H9 (cell line): Measurements from ENCODE around the gene SGIP1. TPM values are rescaled to one million over a fixed set of nuclear protein-coding genes. Genes with fewer than 3 reads are reported as not detected.

Experiments
- DNase-seq: peaks from one replicate; pipeline ENCODE4 v3.0.0-alpha.2; 2017
- H2AFZ ChIP-seq: one replicate; pipeline ENCODE4 v1.6.1; 2013; ENCODE audit warnings: mild to moderate bottlenecking, low read length, control low read depth, moderate library complexity
- H2AK5ac ChIP-seq: 2 replicates; pipeline ENCODE4 v1.6.1; 2013; ENCODE audit warnings: low read length, control low read depth, mixed read lengths; ENCODE audit not compliant: insufficient read length
- H2BK120ac ChIP-seq: one replicate; pipeline ENCODE4 v1.6.1; 2013; ENCODE audit warnings: low read depth, mild to moderate bottlenecking, low read length, control low read depth, inconsistent platforms; ENCODE audit not compliant: poor library complexity, severe bottlenecking
- H2BK12ac ChIP-seq: 2 replicates; pipeline ENCODE4 v1.6.1; 2013; ENCODE audit warnings: low read length, control low read depth, mixed read lengths, low read depth; ENCODE audit not compliant: insufficient read length
- H2BK15ac ChIP-seq: 2 replicates; pipeline ENCODE4 v1.6.1; 2013; ENCODE audit warnings: low read depth, low read length, control low read depth
- H2BK20ac ChIP-seq: one replicate; pipeline ENCODE4 v1.6.1; 2013; ENCODE audit warnings: low read depth, mild to moderate bottlenecking, low read length, control low read depth, inconsistent platforms; ENCODE audit not compliant: poor library complexity, severe bottlenecking
- H2BK5ac ChIP-seq: 2 replicates; pipeline ENCODE4 v1.6.1; 2013; ENCODE audit warnings: low read length, control low read depth, mixed read lengths; ENCODE audit not compliant: insufficient read length
- H3K14ac ChIP-seq: 2 replicates; pipeline ENCODE4 v1.6.1; 2013; ENCODE audit warnings: low read length, control low read depth; ENCODE audit not compliant: insufficient read depth
- H3K18ac ChIP-seq: 2 replicates; pipeline ENCODE4 v1.6.1; 2013; ENCODE audit warnings: low read depth, mild to moderate bottlenecking, mixed read lengths, low read length, control low read depth; ENCODE audit not compliant: insufficient read length
- H3K23ac ChIP-seq: 2 replicates; pipeline ENCODE4 v1.6.1; 2013; ENCODE audit warnings: low read length, control low read depth, mixed read lengths, low read depth; ENCODE audit not compliant: insufficient read length
- H3K23me2 ChIP-seq: 2 replicates; pipeline ENCODE4 v1.6.1; 2013; ENCODE audit warnings: low read depth, mild to moderate bottlenecking, mixed read lengths, low read length, control low read depth; ENCODE audit not compliant: insufficient read length, poor library complexity, severe bottlenecking
- H3K27ac ChIP-seq: 2 replicates; pipeline ENCODE4 v1.5.1; 2013; ENCODE audit warnings: low read length, control low read depth, mixed read lengths, low read depth; ENCODE audit not compliant: insufficient read length
- H3K27me3 ChIP-seq: 2 replicates; pipeline ENCODE4 v1.6.1; 2013; ENCODE audit warnings: low read length, control low read depth, inconsistent platforms; ENCODE audit not compliant: insufficient read depth
- H3K4ac ChIP-seq: 2 replicates; pipeline ENCODE4 v1.6.1; 2013; ENCODE audit warnings: low read depth, mild to moderate bottlenecking, control low read depth, inconsistent platforms, low read length, moderate library complexity
- H3K4me1 ChIP-seq: 2 replicates; pipeline ENCODE4 v1.6.1; 2013; ENCODE audit warnings: low read length, control low read depth, inconsistent platforms; ENCODE audit not compliant: insufficient read depth
- H3K4me2 ChIP-seq: 2 replicates; pipeline ENCODE4 v1.6.1; 2013; ENCODE audit warnings: low read length, control low read depth, mixed read lengths; ENCODE audit not compliant: insufficient read length, insufficient read depth
- H3K56ac ChIP-seq: 2 replicates; pipeline ENCODE4 v1.6.1; 2013; ENCODE audit warnings: low read depth, mild to moderate bottlenecking, mixed read lengths, low read length, control low read depth; ENCODE audit not compliant: insufficient read length
- H3K79me1 ChIP-seq: 2 replicates; pipeline ENCODE4 v1.6.1; 2013; ENCODE audit warnings: low read depth, mild to moderate bottlenecking, moderate library complexity, low read length, control low read depth, inconsistent platforms; ENCODE audit not compliant: insufficient read depth, poor library complexity, severe bottlenecking
- H3K79me2 ChIP-seq: 2 replicates; pipeline ENCODE4 v1.6.1; 2013; ENCODE audit warnings: low read length, control low read depth, inconsistent platforms; ENCODE audit not compliant: insufficient read depth
- H3K9ac ChIP-seq: 2 replicates; pipeline ENCODE4 v1.6.1; 2013; ENCODE audit warnings: low read length, control low read depth, mixed read lengths; ENCODE audit not compliant: insufficient read length; ENCODE audit errors: extremely low read depth
- H3K9me3 ChIP-seq: one replicate; pipeline ENCODE4 v1.6.1; 2013; ENCODE audit warnings: low read depth, low read length, inconsistent platforms; ENCODE audit not compliant: control insufficient read depth
- H3T11ph ChIP-seq: one replicate; pipeline ENCODE4 v1.6.1; 2013; ENCODE audit warnings: mild to moderate bottlenecking, low read length, control low read depth, inconsistent platforms
- H4K20me1 ChIP-seq: one replicate; pipeline ENCODE4 v1.6.1; 2013; ENCODE audit not compliant: control insufficient read depth, insufficient read length, insufficient read depth
- H4K5ac ChIP-seq: 2 replicates; pipeline ENCODE4 v1.6.1; 2013; ENCODE audit warnings: low read depth, mild to moderate bottlenecking, mixed read lengths, low read length, control low read depth; ENCODE audit not compliant: insufficient read length
- H4K8ac ChIP-seq: replicated peaks from 2 replicates; pipeline ENCODE4 v1.6.1; 2013; ENCODE audit warnings: low read length, control low read depth, mixed read lengths, low read depth; ENCODE audit not compliant: insufficient read length
- H4K91ac ChIP-seq: 2 replicates; pipeline ENCODE4 v1.6.1; 2013; ENCODE audit warnings: low read depth, mild to moderate bottlenecking, moderate library complexity, mixed read lengths, low read length, control low read depth; ENCODE audit not compliant: insufficient read length
- H3K27ac Mint-ChIP-seq, 3 experiments: 2 replicates in 2 of 3; 3 replicates in 1 of 3; pipeline ENCODE4 v1.8.0; 2020 to 2021; ENCODE audit warnings: mixed read lengths in 3 of 3, mild to moderate bottlenecking in 1 of 3, moderate library complexity in 1 of 3
- H3K27me3 Mint-ChIP-seq: 2 replicates; pipeline ENCODE4 v1.8.0; 2021; ENCODE audit warnings: low read depth, mild to moderate bottlenecking, moderate library complexity, mixed read lengths
- H3K36me3 Mint-ChIP-seq, 3 experiments: 2 replicates in 2 of 3; 3 replicates in 1 of 3; pipeline ENCODE4 v1.8.0; 2020 to 2021; ENCODE audit warnings: low read depth in 3 of 3, mixed read lengths in 3 of 3; ENCODE audit not compliant: insufficient read depth in 1 of 3
- H3K4me1 Mint-ChIP-seq, 2 experiments: 2 replicates each; pipeline ENCODE4 v1.8.0; 2020; ENCODE audit warnings: mixed read lengths in 2 of 2
- H3K4me3 Mint-ChIP-seq, 2 experiments: 2 replicates in 1 of 2; 3 replicates in 1 of 2; pipeline ENCODE4 v1.8.0; 2020 to 2021; ENCODE audit warnings: mild to moderate bottlenecking in 2 of 2, mixed read lengths in 2 of 2, moderate library complexity in 1 of 2
- H3K9me3 Mint-ChIP-seq, 2 experiments: 2 replicates in 1 of 2; 3 replicates in 1 of 2; pipeline ENCODE4 v1.8.0; 2020; ENCODE audit warnings: mild to moderate bottlenecking in 2 of 2, mixed read lengths in 2 of 2, moderate library complexity in 1 of 2
- CTCF ChIP-seq: fragments of 200-600 bp; sonication (generic); conservative IDR thresholded peaks from 3 replicates; pipeline ENCODE4 v1.8.0; 2021; ENCODE audit warnings: antibody characterized with exemption, mild to moderate bottlenecking
- WGBS: extraction: QIAGEN DNeasy Blood & Tissue Kit; methylation state at CpG from one replicate; pipeline ENCODE4 v1.1.7; 2013; ENCODE audit warnings: missing lambda C conversion rate, low lambda C conversion rate, mixed read lengths; ENCODE audit not compliant: insufficient read length; ENCODE audit errors: extremely low coverage; 5-methylcytosine and 5-hydroxymethylcytosine counted together
- total RNA-seq: library from RNA; stranded (reverse); gene quantifications from 2 replicates; pipeline ENCODE4 v1.2.1, GENCODE V29; 2021

Gene SGIP1
- total RNA-seq, 1 experiment from 2014 or later, result 1.5 TPM

DNA sequence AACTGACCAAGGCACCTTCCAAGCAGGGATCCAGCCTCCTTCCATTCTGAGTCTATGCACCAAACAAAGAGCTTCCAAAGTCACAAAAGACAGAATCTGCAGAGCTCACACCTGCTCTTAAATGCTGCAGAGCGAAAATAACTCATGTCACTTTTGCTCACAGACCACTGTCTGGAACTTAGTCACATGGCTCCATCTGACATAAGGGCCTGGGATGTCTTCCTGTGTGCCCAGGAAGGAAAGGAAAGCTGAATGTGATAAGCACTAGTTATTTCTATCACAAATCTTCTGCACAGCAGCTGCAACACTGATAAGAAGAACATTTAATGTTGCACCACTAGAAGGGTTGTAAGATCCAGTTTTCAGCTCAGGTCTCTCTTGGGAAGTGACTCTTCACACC lies 39.5 kb upstream of the SGIP1 start:
- Mint-ChIP-seq H3K36me3 (no peaks in the 10 kb centered on the region), H3K27me3 (no peaks in the 10 kb centered on the region), H3K9me3 (no peaks in the 10 kb centered on the region), H3K4me1 (peaks cover 6% of the 10 kb centered on the region in 2 experiments), H3K27ac (peak overlapping the region in 1 of 3 experiments; percentile 29; a peak in 1 of 7 replicates), H3K4me3 (no peak overlapping the region)
- Histone ChIP-seq H3K9ac (no peak overlapping the region), H3K23ac (no peak overlapping the region), H3K4me2 (no peak overlapping the region), H4K20me1 (no peaks in the 10 kb centered on the region), H2AK5ac (no peak overlapping the region), H3K79me1 (no peaks in the 10 kb centered on the region), H3K27me3 (no peaks in the 10 kb centered on the region), H3T11ph (no peak overlapping the region), H4K5ac (no peak overlapping the region), H3K18ac (no peak overlapping the region), H2AFZ (no peak overlapping the region), H3K9me3 (no peaks in the 10 kb centered on the region), H2BK5ac (no peak overlapping the region), H3K27ac (no peak overlapping the region), H3K23me2 (no peaks in the 10 kb centered on the region), H2BK120ac (no peak overlapping the region), H3K4me1 (no peaks in the 10 kb centered on the region), H3K79me2 (no peaks in the 10 kb centered on the region), H3K14ac (no peak overlapping the region), H3K56ac (no peak overlapping the region), H2BK15ac (no peak overlapping the region), H2BK20ac (no peak overlapping the region), H3K4ac (no peak overlapping the region), H4K91ac (no peak overlapping the region), H4K8ac (no peak overlapping the region), H2BK12ac (no peak overlapping the region)
- no CpG with 5 or more reads among the region's 1 CpG for WGBS
- DNase-seq, result no peak
- TF ChIP-seq CTCF, result no peak
